22Rv1 (cell line): Measurements from ENCODE around the gene RNASET2.
"Not testable (repeated sequence)": the region's sequence is repeated elsewhere in the genome, so short reads cannot be mapped to it uniquely, and the experiment has no call there.

Experiments
- ZFX ChIP-seq: fragments of 450-650 bp; IDR thresholded peaks from 2 replicates; pipeline ENCODE4 v1.6.1; 2017; ENCODE audit warnings: antibody characterized with exemption, borderline replicate concordance
- TF ChIP-seq, protein P1 (sequence below): fragments of 450-650 bp; IDR thresholded peaks from 2 replicates; pipeline ENCODE4 v1.5.1; 2017; ENCODE audit warnings: mild to moderate bottlenecking

DNA sequence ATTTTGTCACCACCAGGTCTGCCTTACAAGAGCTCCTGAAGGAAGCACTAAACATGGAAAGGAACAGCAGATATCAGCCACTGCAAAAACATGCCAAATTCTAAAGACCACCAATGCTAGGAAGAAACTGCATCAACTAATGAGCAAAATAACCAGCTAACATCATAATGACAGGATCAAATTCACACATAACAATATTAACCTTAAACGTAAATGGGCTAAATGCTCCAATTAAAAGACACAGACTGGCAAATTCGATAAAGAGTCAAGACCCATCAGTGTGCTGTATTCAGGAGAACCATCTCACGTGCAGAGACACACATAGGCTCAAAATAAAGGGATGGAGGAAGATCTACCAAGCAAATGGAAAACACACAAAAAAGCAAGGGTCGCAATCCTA is 69.6 kb downstream of the RNASET2 start:
- TF ChIP-seq, protein P1, sequence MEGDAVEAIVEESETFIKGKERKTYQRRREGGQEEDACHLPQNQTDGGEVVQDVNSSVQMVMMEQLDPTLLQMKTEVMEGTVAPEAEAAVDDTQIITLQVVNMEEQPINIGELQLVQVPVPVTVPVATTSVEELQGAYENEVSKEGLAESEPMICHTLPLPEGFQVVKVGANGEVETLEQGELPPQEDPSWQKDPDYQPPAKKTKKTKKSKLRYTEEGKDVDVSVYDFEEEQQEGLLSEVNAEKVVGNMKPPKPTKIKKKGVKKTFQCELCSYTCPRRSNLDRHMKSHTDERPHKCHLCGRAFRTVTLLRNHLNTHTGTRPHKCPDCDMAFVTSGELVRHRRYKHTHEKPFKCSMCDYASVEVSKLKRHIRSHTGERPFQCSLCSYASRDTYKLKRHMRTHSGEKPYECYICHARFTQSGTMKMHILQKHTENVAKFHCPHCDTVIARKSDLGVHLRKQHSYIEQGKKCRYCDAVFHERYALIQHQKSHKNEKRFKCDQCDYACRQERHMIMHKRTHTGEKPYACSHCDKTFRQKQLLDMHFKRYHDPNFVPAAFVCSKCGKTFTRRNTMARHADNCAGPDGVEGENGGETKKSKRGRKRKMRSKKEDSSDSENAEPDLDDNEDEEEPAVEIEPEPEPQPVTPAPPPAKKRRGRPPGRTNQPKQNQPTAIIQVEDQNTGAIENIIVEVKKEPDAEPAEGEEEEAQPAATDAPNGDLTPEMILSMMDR: not testable (repeated sequence)
- TF ChIP-seq ZFX: not testable (repeated sequence)
